ENCODE measurements around the gene MAD2L1BP.
"Not testable (repeated sequence)": the region's sequence is repeated elsewhere in the genome, so short reads cannot be mapped to it uniquely, and the experiment has no call there.

Gene MAD2L1BP

GRCh38 chr6:43658161-43658560 lies 22.5 kb downstream of the MAD2L1BP start:
- no peak for DNase-seq (ENCODE audit: low read depth in 1 of 2, low spot score in 1 of 2)
- no peak for TF ChIP-seq JUND (IDR thresholded peaks at IDR 0.05; ENCODE audit: low read depth)
- in situ Hi-C loops (cut with HindIII; ENCODE audit: low pct_unique_long_range_greater_than_20kb, low sequenced_read_pairs): no loop called here

GRCh38 chr6:43662948-43663347 lies 27.3 kb downstream of the MAD2L1BP start:
- in situ Hi-C loops (cut with HindIII; ENCODE audit: low pct_unique_long_range_greater_than_20kb, low sequenced_read_pairs); DNase-seq (ENCODE audit: low read depth in 1 of 2, low spot score in 1 of 2): not testable (repeated sequence)

- in situ Hi-C loops (cut with HindIII; ENCODE audit: low pct_unique_long_range_greater_than_20kb, low sequenced_read_pairs): no loop called here
- TF ChIP-seq JUND (IDR thresholded peaks at IDR 0.05; ENCODE audit: low read depth): no peak
- DNase-seq (ENCODE audit: low read depth in 1 of 2, low spot score in 1 of 2): no peak
Measured at GRCh38 chr6:43665376-43665775, 29.7 kb downstream of the MAD2L1BP start.

GRCh38 chr6:43666196-43666920 lies 30.7 kb downstream of the MAD2L1BP start:
- in situ Hi-C loops (cut with HindIII; ENCODE audit: low pct_unique_long_range_greater_than_20kb, low sequenced_read_pairs): no loop called here
- no peak for DNase-seq (ENCODE audit: low read depth in 1 of 2, low spot score in 1 of 2)

GRCh38 chr6:43667245-43668150 lies 31.9 kb downstream of the MAD2L1BP start:
- no peak for TF ChIP-seq JUND (IDR thresholded peaks at IDR 0.05; ENCODE audit: low read depth)
- in situ Hi-C loops (cut with HindIII; ENCODE audit: low pct_unique_long_range_greater_than_20kb, low sequenced_read_pairs): no loop called here
- peak; percentile 83 to 85 for DNase-seq (ENCODE audit: low read depth in 1 of 2, low spot score in 1 of 2)

More at GRCh38 chr6:43666196-43666920, 30.7 kb downstream of the MAD2L1BP start:
- TF ChIP-seq JUND (IDR thresholded peaks at IDR 0.05; ENCODE audit: low read depth): no peak

GRCh38 chr6:43668151-43669028 lies 32.8 kb downstream of the MAD2L1BP start:
- DNase-seq (ENCODE audit: low read depth in 1 of 2, low spot score in 1 of 2): peak; percentile 70 to 87
- in situ Hi-C loops (cut with HindIII; ENCODE audit: low pct_unique_long_range_greater_than_20kb, low sequenced_read_pairs): no loop called here
- no peak for TF ChIP-seq JUND (IDR thresholded peaks at IDR 0.05; ENCODE audit: low read depth)

- no peak for TF ChIP-seq JUND (IDR thresholded peaks at IDR 0.05; ENCODE audit: low read depth)
- in situ Hi-C loops (cut with HindIII; ENCODE audit: low pct_unique_long_range_greater_than_20kb, low sequenced_read_pairs): no loop called here
Measured at GRCh38 chr6:43669050-43669921, 33.6 kb downstream of the MAD2L1BP start.

GRCh38 chr6:43669922-43670622 lies 34.4 kb downstream of the MAD2L1BP start:
- peak in 1 of 2 experiments; percentile 49 for DNase-seq (ENCODE audit: low read depth in 1 of 2, low spot score in 1 of 2)
- no peak for TF ChIP-seq JUND (IDR thresholded peaks at IDR 0.05; ENCODE audit: low read depth)
- in situ Hi-C loops (cut with HindIII; ENCODE audit: low pct_unique_long_range_greater_than_20kb, low sequenced_read_pairs): no loop called here

More at GRCh38 chr6:43669050-43669921, 33.6 kb downstream of the MAD2L1BP start:
- DNase-seq (ENCODE audit: low read depth in 1 of 2, low spot score in 1 of 2): no peak

GRCh38 chr6:43670623-43670986 lies 35.0 kb downstream of the MAD2L1BP start:
- in situ Hi-C loops (cut with HindIII; ENCODE audit: low pct_unique_long_range_greater_than_20kb, low sequenced_read_pairs): no loop called here

GRCh38 chr6:43671011-43671800 lies 35.6 kb downstream of the MAD2L1BP start:
- no peak for DNase-seq (ENCODE audit: low read depth in 1 of 2, low spot score in 1 of 2)
- in situ Hi-C loops (cut with HindIII; ENCODE audit: low pct_unique_long_range_greater_than_20kb, low sequenced_read_pairs): no loop called here
- TF ChIP-seq JUND (IDR thresholded peaks at IDR 0.05; ENCODE audit: low read depth): no peak

More at GRCh38 chr6:43670623-43670986, 35.0 kb downstream of the MAD2L1BP start:
- no peak for TF ChIP-seq JUND (IDR thresholded peaks at IDR 0.05; ENCODE audit: low read depth)
- no peak for DNase-seq (ENCODE audit: low read depth in 1 of 2, low spot score in 1 of 2)
